ENCODE measurements around the gene ABI3BP.
A peak's percentile ranks its signal among the peaks of the same experiment; 100 is the strongest.

Gene ABI3BP

DNA sequence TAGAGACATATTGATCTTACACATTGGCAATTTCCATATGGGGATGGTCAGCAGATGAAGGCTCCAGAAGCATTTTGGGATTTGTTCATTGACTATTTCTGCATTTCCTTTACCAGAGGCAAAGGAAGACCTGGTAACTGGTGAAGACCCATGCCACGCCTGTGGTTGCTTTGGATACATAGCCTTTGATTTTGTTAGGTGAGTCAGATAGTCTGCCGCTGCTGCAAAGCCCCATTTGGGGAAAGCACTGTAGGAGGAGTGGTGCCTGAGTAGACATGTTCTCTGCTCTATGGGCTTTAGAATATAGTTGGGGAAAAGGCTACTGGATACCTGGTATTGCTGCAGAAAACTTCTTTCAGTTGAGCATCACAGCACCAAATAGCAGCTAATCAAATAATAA is 227.2 kb downstream of the ABI3BP start:
- H4K20me1 ChIP-seq (ENCODE audit: insufficient read depth, low read length, poor library complexity, severe bottlenecking), result no peaks in the 10 kb centered on the region
- H3K36me3 ChIP-seq (ENCODE audit: insufficient read depth, low read length), result no peaks in the 10 kb centered on the region
- no peaks in the 10 kb centered on the region for H3K27me3 ChIP-seq (ENCODE audit: insufficient read depth, low read length, poor library complexity, severe bottlenecking)
- no peak overlapping the region for H2AFZ ChIP-seq (ENCODE audit: low read length)
- no peak overlapping the region for H3K4me3 ChIP-seq (ENCODE audit: low read length, poor library complexity, severe bottlenecking)
- H3K9ac ChIP-seq (ENCODE audit: low read depth, low read length, poor library complexity, severe bottlenecking), result no peak overlapping the region
- TF ChIP-seq, protein P1, sequence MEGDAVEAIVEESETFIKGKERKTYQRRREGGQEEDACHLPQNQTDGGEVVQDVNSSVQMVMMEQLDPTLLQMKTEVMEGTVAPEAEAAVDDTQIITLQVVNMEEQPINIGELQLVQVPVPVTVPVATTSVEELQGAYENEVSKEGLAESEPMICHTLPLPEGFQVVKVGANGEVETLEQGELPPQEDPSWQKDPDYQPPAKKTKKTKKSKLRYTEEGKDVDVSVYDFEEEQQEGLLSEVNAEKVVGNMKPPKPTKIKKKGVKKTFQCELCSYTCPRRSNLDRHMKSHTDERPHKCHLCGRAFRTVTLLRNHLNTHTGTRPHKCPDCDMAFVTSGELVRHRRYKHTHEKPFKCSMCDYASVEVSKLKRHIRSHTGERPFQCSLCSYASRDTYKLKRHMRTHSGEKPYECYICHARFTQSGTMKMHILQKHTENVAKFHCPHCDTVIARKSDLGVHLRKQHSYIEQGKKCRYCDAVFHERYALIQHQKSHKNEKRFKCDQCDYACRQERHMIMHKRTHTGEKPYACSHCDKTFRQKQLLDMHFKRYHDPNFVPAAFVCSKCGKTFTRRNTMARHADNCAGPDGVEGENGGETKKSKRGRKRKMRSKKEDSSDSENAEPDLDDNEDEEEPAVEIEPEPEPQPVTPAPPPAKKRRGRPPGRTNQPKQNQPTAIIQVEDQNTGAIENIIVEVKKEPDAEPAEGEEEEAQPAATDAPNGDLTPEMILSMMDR (conservative IDR thresholded peaks at IDR 0.05; ENCODE audit: low read length), result no peak
- TF ChIP-seq EZH2phosphoT487 (IDR thresholded peaks at IDR 0.05; ENCODE audit: borderline replicate concordance), result no peak
- H3K79me2 ChIP-seq (ENCODE audit: insufficient read depth, low read length), result no peaks in the 10 kb centered on the region
- H3K9me3 ChIP-seq (ENCODE audit: insufficient read depth, low read depth, low read length), result no peaks in the 10 kb centered on the region
- no peaks in the 10 kb centered on the region for H3F3A ChIP-seq (ENCODE audit: low read depth)
- H3K9me2 ChIP-seq (replicated peaks; ENCODE audit: low read depth, low read length), result no peaks in the 10 kb centered on the region
- H3K4me2 ChIP-seq (ENCODE audit: low read depth, low read length, poor library complexity, severe bottlenecking), result no peak overlapping the region
- peaks cover 13% of the 10 kb centered on the region for H3K4me1 ChIP-seq (ENCODE audit: insufficient read depth, low read length, poor library complexity, severe bottlenecking)

DNA sequence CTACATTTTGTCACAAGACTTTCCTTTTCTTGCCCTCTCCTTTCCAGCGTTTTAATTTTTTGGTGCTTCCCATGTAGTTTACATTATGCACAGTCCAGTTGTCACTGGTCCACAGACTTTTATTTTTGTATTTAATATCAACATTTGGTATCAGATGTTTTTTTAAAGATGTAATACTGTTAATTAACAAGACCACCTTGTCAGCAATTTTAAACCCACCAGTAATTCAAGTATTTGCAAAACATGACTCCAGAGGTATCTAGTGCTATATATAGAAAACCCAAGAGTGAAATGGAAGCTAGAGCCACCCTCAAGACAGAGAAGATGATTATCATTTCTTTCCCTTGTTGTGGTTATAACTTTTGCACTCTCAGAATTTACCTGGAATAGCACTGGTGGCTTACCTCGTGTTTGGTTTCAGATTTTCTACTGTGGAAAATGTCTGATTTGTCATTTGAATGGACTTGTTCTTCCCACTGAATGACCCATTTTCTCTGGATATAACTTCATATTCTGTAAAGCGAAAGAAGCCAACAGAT is 227.7 kb downstream of the ABI3BP start:
- no peaks in the 10 kb centered on the region for H3K79me2 ChIP-seq (ENCODE audit: insufficient read depth, low read length)
- H3K9me3 ChIP-seq (ENCODE audit: insufficient read depth, low read depth, low read length), result no peaks in the 10 kb centered on the region
- no peaks in the 10 kb centered on the region for H4K20me1 ChIP-seq (ENCODE audit: insufficient read depth, low read length, poor library complexity, severe bottlenecking)
- no peak overlapping the region for H3K4me2 ChIP-seq (ENCODE audit: low read depth, low read length, poor library complexity, severe bottlenecking)
- no peaks in the 10 kb centered on the region for H3K36me3 ChIP-seq (ENCODE audit: insufficient read depth, low read length)
- H3K4me1 ChIP-seq (ENCODE audit: insufficient read depth, low read length, poor library complexity, severe bottlenecking), result peaks cover 13% of the 10 kb centered on the region
- H3F3A ChIP-seq (ENCODE audit: low read depth), result no peaks in the 10 kb centered on the region
- no peaks in the 10 kb centered on the region for H3K9me2 ChIP-seq (replicated peaks; ENCODE audit: low read depth, low read length)
- no peak overlapping the region for H3K9ac ChIP-seq (ENCODE audit: low read depth, low read length, poor library complexity, severe bottlenecking)
- no peak overlapping the region for H3K4me3 ChIP-seq (ENCODE audit: low read length, poor library complexity, severe bottlenecking)
- H3K27me3 ChIP-seq (ENCODE audit: insufficient read depth, low read length, poor library complexity, severe bottlenecking), result no peaks in the 10 kb centered on the region
- TF ChIP-seq, protein P1 (conservative IDR thresholded peaks at IDR 0.05; ENCODE audit: low read length), result no peak
- TF ChIP-seq EZH2phosphoT487 (IDR thresholded peaks at IDR 0.05; ENCODE audit: borderline replicate concordance), result no peak
- H2AFZ ChIP-seq (ENCODE audit: low read length), result no peak overlapping the region

DNA sequence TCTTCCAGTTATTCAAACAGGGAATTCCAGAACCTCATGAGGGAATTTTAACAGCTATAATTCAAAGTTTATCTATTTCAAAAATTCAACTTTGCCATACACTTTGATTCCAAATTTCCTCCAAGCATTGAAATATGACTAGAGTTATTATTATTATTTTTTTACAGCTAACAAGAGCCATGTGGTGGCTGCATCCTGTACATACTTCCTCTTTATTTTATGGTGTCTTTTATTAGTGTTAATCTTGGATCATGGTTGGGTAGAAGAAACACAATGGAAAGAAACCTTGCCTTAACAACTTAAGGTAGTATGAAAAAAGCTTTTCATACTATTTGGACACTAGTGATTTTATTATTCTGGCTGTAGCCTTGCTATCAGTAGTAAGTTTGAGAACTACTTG is 231.3 kb downstream of the ABI3BP start:
- Histone ChIP-seq H4K20me1 (ENCODE audit: insufficient read depth, low read length, poor library complexity, severe bottlenecking) (no peaks in the 10 kb centered on the region), H3K4me1 (ENCODE audit: insufficient read depth, low read length, poor library complexity, severe bottlenecking) (peaks cover 13% of the 10 kb centered on the region), H3K4me2 (ENCODE audit: low read depth, low read length, poor library complexity, severe bottlenecking) (peak overlapping the region; percentile 36), H2AFZ (ENCODE audit: low read length) (no peak overlapping the region), H3K9ac (ENCODE audit: low read depth, low read length, poor library complexity, severe bottlenecking) (no peak overlapping the region), H3K36me3 (ENCODE audit: insufficient read depth, low read length) (no peaks in the 10 kb centered on the region), H3K9me2 (replicated peaks; ENCODE audit: low read depth, low read length) (no peaks in the 10 kb centered on the region), H3F3A (ENCODE audit: low read depth) (no peaks in the 10 kb centered on the region), H3K27me3 (ENCODE audit: insufficient read depth, low read length, poor library complexity, severe bottlenecking) (no peaks in the 10 kb centered on the region), H3K79me2 (ENCODE audit: insufficient read depth, low read length) (no peaks in the 10 kb centered on the region), H3K4me3 (ENCODE audit: low read length, poor library complexity, severe bottlenecking) (no peak overlapping the region), H3K9me3 (ENCODE audit: insufficient read depth, low read depth, low read length) (no peaks in the 10 kb centered on the region)
- TF ChIP-seq EZH2phosphoT487 (IDR thresholded peaks at IDR 0.05; ENCODE audit: borderline replicate concordance), result no peak
- TF ChIP-seq, protein P1 (conservative IDR thresholded peaks at IDR 0.05; ENCODE audit: low read length), result no peak

All from Loucy (cell line).